Bronchial epithelial cell (primary cell): Measurements from ENCODE around the gene MCM8. TPM values are rescaled to one million over a fixed set of nuclear protein-coding genes. Genes with fewer than 3 reads are reported as not detected.

Source experiments
- DNase-seq: peaks from one replicate; pipeline ENCODE4 v3.0.0-alpha.2; 2010; ENCODE audit warnings: low read depth
- FAIRE-seq: peaks from 2 replicates; lab custom pipeline; 2011; peaks lifted over from hg19 to GRCh38; lab: Jason Lieb, UNC
- H3K27me3 ChIP-seq: 2 replicates; pipeline ENCODE4 v1.5.1; 2011; ENCODE audit warnings: low read length; ENCODE audit not compliant: control insufficient read depth, insufficient read depth
- H3K36me3 ChIP-seq: 2 replicates; pipeline ENCODE4 v1.5.1; 2011; ENCODE audit warnings: low read length; ENCODE audit not compliant: control insufficient read depth, insufficient read depth
- H3K4me3 ChIP-seq: 2 replicates; pipeline ENCODE4 v1.5.1; 2011; ENCODE audit warnings: mild to moderate bottlenecking, low read depth, low read length, control low read depth
- total RNA-seq: library from RNA; depleted of rRNA; stranded (reverse); fragments of >200 nt; gene quantifications from 2 replicates; pipeline ENCODE4 v1.2.1, GENCODE V29; 2014
- TF ChIP-seq, protein P1 (sequence below): IDR thresholded peaks from 2 replicates; pipeline ENCODE4 v1.5.1; 2011; ENCODE audit warnings: mild to moderate bottlenecking, moderate library complexity, low read length, control low read depth, inconsistent platforms; ENCODE audit not compliant: insufficient read depth, severe bottlenecking

Gene MCM8
- total RNA-seq, 1 donor from 2014 or later: 2.1 TPM

DNA sequence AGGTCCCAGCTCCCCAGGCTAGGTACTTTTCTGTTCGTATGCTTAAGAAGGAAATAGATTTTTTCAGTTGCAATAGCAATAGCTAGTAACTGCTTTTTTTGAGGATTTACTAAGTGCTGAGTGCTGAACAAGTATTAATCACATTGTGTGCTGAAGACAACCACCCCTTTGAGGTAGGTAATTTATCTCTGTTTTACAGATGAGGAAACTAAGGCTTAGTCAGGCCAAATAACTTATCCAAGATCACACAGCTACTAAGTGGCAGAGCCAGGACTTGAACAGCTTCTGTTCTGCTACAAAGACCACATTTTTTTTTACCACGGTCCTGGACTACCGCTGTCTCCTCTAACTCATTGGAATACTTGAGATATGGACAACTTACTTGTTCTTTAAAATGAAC lies 63.6 kb downstream of the MCM8 start:
- no peak for DNase-seq
- Histone ChIP-seq H3K27me3 (no peaks in the 10 kb centered on the region), H3K4me3 (no peak overlapping the region), H3K36me3 (peaks cover 9% of the 10 kb centered on the region)
- FAIRE-seq: no peak
- TF ChIP-seq, protein P1, sequence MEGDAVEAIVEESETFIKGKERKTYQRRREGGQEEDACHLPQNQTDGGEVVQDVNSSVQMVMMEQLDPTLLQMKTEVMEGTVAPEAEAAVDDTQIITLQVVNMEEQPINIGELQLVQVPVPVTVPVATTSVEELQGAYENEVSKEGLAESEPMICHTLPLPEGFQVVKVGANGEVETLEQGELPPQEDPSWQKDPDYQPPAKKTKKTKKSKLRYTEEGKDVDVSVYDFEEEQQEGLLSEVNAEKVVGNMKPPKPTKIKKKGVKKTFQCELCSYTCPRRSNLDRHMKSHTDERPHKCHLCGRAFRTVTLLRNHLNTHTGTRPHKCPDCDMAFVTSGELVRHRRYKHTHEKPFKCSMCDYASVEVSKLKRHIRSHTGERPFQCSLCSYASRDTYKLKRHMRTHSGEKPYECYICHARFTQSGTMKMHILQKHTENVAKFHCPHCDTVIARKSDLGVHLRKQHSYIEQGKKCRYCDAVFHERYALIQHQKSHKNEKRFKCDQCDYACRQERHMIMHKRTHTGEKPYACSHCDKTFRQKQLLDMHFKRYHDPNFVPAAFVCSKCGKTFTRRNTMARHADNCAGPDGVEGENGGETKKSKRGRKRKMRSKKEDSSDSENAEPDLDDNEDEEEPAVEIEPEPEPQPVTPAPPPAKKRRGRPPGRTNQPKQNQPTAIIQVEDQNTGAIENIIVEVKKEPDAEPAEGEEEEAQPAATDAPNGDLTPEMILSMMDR: no peak

DNA sequence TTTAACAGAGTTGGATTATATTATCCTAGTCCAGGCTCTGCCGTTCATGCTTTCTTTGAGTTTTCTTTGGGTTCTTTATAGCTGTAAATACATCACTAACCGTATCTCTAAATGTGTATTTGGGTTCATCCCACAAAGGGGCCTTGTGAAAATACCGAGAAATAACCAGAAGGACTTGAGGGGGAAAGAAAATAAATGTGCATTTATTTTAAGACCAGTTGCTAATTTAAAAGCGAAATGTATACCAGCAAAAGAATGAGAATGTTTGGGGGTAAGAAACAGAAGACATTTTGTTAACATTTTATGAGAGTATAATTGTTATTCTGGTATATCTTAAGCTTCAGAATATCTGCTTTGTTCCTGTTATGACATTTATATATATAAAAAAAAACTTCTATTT lies 64.5 kb downstream of the MCM8 start:
- TF ChIP-seq, protein P1: no peak
- H3K27me3 ChIP-seq: no peaks in the 10 kb centered on the region
- peaks cover 8% of the 10 kb centered on the region for H3K36me3 ChIP-seq
- H3K4me3 ChIP-seq: no peak overlapping the region
- DNase-seq: no peak
- FAIRE-seq: no peak

DNA sequence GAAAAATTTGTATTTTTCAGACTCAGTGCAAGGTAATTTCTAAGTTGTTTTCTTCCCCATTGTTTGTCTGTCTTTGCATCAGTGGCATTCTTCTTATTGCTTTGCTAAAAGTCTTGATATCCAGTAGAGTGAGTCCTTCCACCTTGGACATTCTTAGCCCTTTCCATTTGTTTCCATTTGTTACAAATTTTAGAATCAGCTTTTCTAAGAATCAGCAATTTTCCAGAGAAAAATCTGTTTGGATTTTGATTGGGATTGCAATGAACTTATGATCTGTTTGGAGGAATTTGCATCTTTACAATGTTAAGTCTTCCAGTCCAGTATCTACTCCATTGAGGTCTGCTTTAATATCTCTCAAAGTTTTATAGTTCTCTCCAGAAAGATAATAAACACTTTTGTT lies 67.0 kb downstream of the MCM8 start:
- no peak overlapping the region for H3K4me3 ChIP-seq
- no peaks in the 10 kb centered on the region for H3K27me3 ChIP-seq
- peaks cover 4% of the 10 kb centered on the region for H3K36me3 ChIP-seq
- TF ChIP-seq, protein P1: no peak
- no peak for DNase-seq
- FAIRE-seq: no peak

DNA sequence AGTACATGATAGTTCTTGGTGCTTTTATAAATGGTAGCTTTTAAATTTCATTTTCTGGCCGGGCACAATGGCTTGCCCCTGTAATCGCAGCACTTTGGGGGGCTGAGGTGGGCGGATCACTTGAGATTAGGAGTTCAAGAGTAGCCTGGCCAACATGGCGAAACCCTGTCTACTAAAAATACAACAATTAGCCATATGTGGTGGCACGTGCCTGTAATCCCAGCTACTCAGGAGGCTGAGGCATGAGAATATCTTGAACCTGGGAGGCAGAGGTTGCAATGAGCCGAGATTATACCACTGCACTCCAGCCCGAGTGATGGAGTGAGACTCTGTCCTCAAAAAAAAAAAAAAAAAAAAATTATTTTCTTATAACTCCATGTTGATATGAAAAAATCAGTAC lies 67.4 kb downstream of the MCM8 start:
- no peak overlapping the region for H3K4me3 ChIP-seq
- TF ChIP-seq, protein P1: no peak
- no peak for FAIRE-seq
- peaks cover 2% of the 10 kb centered on the region for H3K36me3 ChIP-seq
- no peak for DNase-seq
- H3K27me3 ChIP-seq: no peaks in the 10 kb centered on the region

DNA sequence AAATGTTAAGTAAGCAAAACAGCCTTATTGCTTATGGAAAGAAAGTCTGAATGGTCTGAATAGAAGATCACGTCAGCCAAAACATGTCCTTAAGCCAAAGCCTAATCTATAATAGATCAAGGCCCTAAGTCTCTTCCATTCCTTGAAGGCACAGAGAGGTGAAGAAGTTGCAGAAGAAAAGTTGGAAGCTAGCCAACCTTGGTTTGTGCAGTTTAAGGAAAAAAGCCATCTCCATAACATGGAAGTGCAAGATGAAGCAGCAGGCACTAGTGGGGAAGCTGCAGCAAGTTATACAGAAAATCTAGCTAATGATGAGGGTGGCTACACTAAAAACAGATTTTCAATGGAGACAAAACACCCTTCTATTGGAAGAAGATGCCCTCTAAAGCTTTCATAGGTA lies 74.3 kb downstream of the MCM8 start:
- Histone ChIP-seq H3K4me3 (no peak overlapping the region), H3K36me3 (peaks cover 8% of the 10 kb centered on the region), H3K27me3 (no peaks in the 10 kb centered on the region)
- FAIRE-seq: no peak
- TF ChIP-seq, protein P1: no peak
- DNase-seq: no peak

DNA sequence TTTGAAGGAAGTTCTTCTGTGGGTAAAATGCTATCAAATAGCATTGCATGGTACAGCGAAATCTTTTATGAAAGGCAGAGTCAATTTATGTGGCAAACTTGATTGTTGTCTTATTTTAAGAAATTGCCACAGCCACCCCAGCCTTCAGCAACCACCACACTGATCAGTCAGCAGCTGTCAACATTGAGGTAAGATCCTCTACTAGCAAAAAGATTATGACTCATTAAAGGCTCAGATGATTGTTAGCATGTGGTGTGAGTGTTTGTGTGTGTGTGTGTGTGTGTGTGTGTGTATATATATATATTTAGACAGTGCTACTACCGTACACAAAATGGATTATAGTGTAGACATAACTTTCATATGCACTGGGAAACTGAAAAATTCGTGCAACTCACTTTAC lies 75.6 kb downstream of the MCM8 start:
- no peak overlapping the region for H3K4me3 ChIP-seq
- no peaks in the 10 kb centered on the region for H3K27me3 ChIP-seq
- H3K36me3 ChIP-seq: peaks cover 8% of the 10 kb centered on the region
- FAIRE-seq (no peak), DNase-seq (peak; percentile 64)
- TF ChIP-seq, protein P1: no peak
